GM12872 (cell line): Measurements from ENCODE around the gene GPER1.

Experiments
- TF ChIP-seq, protein P1 (sequence below): IDR thresholded peaks from 3 replicates; pipeline ENCODE4 v1.5.1; 2011; ENCODE audit warnings: low read depth, mild to moderate bottlenecking, low read length, moderate library complexity; ENCODE audit not compliant: insufficient read depth

The GPER1 gene

DNA sequence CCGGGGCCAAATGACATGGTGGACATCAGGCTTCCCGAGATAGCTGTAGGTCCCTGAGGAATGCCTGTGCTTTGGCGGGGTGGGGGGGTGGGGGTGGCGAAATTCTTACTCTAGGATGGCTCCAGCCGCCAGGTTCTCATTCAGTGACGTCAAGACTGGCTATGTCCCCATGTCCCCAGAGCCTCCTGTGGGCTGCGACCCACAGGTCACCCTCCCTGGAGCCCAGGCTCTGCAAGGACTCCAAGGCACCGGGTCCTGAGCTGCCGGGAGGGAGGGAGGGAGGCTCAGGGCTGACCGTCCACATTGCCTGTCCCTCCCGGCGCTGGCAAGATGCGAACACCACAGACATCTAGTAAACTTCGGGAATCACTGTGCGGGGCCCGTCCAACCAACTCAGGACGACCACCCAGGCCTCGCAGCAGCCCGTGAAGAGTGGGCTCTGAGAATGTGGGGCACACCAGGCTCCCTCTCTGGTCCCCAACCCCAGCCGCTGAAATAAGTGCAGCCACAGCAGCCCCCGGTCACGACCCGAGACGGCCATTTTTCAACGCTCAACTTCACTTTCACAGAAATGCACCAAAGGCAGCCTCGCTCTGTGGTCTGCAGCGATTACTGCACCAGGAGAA, 31.0 kb upstream of the GPER1 start:
- TF ChIP-seq, protein P1, sequence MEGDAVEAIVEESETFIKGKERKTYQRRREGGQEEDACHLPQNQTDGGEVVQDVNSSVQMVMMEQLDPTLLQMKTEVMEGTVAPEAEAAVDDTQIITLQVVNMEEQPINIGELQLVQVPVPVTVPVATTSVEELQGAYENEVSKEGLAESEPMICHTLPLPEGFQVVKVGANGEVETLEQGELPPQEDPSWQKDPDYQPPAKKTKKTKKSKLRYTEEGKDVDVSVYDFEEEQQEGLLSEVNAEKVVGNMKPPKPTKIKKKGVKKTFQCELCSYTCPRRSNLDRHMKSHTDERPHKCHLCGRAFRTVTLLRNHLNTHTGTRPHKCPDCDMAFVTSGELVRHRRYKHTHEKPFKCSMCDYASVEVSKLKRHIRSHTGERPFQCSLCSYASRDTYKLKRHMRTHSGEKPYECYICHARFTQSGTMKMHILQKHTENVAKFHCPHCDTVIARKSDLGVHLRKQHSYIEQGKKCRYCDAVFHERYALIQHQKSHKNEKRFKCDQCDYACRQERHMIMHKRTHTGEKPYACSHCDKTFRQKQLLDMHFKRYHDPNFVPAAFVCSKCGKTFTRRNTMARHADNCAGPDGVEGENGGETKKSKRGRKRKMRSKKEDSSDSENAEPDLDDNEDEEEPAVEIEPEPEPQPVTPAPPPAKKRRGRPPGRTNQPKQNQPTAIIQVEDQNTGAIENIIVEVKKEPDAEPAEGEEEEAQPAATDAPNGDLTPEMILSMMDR, result no peak

DNA sequence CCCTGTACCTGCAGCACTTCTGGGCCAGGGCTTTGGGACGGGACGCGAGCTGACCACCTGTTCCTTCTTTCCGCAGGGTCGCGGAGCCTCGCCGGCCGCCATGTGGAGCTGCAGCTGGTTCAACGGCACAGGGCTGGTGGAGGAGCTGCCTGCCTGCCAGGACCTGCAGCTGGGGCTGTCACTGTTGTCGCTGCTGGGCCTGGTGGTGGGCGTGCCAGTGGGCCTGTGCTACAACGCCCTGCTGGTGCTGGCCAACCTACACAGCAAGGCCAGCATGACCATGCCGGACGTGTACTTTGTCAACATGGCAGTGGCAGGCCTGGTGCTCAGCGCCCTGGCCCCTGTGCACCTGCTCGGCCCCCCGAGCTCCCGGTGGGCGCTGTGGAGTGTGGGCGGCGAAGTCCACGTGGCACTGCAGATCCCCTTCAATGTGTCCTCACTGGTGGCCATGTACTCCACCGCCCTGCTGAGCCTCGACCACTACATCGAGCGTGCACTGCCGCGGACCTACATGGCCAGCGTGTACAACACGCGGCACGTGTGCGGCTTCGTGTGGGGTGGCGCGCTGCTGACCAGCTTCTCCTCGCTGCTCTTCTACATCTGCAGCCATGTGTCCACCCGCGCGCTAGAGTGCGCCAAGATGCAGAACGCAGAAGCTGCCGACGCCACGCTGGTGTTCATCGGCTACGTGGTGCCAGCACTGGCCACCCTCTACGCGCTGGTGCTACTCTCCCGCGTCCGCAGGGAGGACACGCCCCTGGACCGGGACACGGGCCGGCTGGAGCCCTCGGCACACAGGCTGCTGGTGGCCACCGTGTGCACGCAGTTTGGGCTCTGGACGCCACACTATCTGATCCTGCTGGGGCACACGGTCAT, 30.3 kb upstream of the GPER1 start:
- TF ChIP-seq, protein P1, result no peak

DNA sequence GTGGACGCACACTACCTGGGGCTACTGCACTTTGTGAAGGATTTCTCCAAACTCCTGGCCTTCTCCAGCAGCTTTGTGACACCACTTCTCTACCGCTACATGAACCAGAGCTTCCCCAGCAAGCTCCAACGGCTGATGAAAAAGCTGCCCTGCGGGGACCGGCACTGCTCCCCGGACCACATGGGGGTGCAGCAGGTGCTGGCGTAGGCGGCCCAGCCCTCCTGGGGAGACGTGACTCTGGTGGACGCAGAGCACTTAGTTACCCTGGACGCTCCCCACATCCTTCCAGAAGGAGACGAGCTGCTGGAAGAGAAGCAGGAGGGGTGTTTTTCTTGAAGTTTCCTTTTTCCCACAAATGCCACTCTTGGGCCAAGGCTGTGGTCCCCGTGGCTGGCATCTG, 29.6 kb upstream of the GPER1 start:
- TF ChIP-seq, protein P1, result no peak

DNA sequence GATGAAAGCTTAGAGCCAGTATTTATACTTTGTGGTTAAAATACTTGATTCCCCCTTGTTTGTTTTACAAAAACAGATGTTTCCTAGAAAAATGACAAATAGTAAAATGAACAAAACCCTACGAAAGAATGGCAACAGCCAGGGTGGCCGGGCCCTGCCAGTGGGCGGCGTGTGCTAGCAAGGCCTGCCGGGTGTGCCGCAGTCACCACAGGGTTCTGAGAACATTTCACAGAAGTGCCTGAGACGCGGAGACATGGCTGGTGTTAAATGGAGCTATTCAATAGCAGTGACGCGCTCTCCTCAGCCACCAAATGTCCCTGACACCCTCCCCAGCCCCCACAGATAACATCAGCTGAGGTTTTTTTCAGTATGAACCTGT, 29.1 kb upstream of the GPER1 start:
- TF ChIP-seq, protein P1, result no peak

DNA sequence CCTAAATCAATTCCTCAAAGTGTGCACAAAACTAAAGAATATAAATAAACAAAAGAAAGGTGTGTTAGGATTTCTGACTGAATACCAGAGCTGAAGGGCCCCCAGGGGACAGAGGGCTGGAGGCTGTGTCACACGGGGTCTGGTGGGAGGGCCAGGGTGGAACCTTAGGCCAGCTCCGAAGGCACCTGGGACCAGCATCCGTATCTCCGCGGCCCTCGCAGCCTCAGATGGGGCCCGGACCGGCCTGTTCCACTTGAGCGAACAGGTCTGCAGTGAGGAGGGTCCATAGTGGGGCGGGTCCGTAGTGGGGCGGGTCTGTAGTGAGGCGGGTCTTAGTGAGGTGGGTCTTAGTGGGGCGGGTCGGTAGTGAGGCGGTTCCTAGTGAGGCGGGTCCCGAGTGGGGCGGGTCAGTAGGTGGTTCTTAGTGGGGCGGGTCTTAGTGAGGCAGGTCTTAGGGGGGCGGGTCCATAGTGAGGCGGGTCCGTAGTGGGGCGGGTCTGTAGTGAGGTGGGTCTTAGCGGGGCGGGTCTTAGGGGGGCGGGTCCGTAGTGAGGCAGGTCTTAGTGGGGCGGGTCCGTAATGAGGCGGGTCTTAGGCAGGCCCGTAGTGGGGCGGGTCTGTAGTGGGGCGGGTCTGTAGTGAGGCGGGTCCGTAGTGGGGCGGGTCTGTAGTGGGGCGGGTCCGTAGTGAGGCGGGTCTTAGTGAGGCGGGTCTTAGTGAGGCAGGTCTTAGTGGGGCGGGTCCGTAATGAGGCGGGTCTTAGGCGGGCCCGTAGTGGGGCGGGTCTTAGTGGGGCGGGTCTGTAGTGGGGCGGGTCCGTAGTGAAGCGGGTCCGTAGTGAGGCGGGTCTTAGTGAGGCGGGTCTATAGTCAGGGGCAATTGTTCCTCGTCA, 28.5 kb upstream of the GPER1 start:
- TF ChIP-seq, protein P1, result no peak

DNA sequence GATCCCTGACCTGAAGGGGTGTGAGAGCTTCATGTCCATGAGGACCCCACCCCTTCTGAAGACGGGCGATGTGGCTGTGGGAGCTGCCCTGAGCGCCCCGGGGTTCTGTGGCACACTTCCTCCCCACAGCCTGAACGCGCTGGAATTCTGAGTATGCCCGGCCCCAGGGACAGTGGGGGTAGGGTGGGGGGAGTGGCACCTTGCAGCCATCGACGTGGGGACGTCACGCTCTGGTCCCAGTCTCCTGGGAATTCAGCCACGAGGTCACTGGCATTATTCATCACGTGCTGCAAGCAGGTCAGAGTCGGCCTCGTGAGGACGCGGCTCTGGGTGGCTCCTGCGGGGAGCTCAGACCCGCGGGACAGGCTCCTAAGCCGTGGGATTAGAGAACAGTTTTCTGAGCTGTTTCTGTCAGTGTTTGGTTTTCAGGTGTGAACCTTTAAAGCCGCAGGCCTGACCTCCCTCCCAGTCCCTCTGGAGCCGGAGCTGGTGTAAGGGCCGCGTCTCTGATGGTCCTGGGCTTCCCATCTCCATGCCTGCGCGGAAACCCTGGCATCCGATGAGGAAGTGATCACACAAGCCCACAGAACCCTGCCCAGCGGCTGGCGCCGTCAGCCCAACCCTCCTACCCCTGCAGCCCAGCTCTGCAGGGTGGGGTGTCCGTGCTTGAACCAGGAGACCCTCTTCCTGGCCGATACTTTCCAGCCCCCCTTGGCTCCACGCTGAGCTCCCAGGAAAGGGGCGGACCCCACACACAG, 27.4 kb upstream of the GPER1 start:
- TF ChIP-seq, protein P1, result no peak

DNA sequence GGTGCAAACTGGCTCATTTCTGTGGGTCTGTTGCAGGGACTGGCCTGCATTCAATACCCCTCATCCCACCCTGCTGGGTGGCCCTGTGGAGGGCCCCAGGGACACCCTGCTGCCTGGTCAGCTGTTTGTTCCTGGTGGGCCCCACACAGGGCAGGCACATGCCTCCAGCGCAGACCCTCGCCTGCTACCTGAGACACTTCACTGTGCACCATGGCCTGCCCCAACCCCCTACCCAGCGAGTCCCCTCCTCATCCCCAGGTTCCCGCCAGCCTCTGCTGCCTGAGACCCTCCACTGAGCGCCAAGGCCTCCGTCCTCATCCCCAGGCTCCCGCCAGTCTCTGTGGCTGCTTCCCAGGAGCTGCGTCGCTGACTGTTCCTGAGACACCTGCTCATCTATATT, 26.7 kb upstream of the GPER1 start:
- TF ChIP-seq, protein P1, result no peak
